ENCODE measurements around the gene NLN.

NLN gene

DNA sequence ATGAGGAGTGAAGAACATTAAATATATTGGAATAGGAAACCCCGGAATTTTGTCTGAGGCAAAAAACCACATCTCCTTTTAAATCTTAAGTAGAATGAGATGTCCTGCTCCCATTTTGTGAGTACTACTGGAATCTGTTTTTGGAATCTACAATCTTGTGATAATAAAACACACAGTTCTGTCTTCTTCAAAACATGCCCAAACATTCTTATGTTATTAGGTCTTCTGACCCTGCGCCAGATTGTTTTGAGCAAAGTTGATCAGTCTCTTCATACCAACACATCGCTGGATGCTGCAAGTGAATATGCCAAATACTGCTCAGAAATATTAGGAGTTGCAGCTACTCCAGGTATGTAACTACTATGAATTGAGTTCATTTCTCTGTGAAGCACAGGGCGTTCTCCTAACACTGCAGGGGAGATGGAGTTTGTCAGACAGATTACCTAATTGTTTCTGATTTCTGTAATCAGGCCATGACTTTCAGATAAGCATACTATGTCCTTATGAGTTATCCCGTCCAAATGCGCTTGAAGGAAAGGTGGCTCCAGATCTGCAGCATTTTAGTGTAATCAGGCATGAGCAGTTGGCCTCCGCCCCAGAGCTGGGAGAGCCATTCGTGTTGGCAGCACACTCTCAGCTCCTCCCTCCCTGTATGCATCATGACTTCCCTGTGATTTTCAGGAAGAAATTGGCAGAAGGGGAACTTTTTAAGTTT lies 88.0 kb downstream of the NLN start:
- H3K9ac ChIP-seq (ENCODE audit: low read depth, low read length) = no peak overlapping the region
- H3K27ac ChIP-seq (ENCODE audit: low read length) = no peak overlapping the region
- no peaks in the 10 kb centered on the region for H3K4me1 ChIP-seq (ENCODE audit: insufficient read depth, low read length)
- H3K27me3 ChIP-seq (ENCODE audit: insufficient read depth, low read length, poor library complexity) = no peaks in the 10 kb centered on the region
- H3K36me3 ChIP-seq (ENCODE audit: insufficient read depth, low read length) = peaks cover 38% of the 10 kb centered on the region; the same call in 1 of the 2 replicates
- ATAC-seq (ENCODE audit: insufficient read depth, low read depth) (no peak), DNase-seq (no peak)
- H3K79me2 ChIP-seq (ENCODE audit: insufficient read depth, low read length) = no peaks in the 10 kb centered on the region
- no peaks in the 10 kb centered on the region for H3K9me3 ChIP-seq (ENCODE audit: insufficient read depth, low read length, severe bottlenecking)
- TF ChIP-seq EZH2 (IDR thresholded peaks at IDR 0.05; ENCODE audit: borderline replicate concordance, low read depth, low read length, severe bottlenecking) (no peak), CTCF (IDR thresholded peaks at IDR 0.05; ENCODE audit: borderline replicate concordance, extremely low read depth, low read length, poor library complexity, severe bottlenecking) (no peak)
- no peak overlapping the region for H3K4me2 ChIP-seq (ENCODE audit: insufficient read depth, low read length)
- no peak overlapping the region for H2AFZ ChIP-seq (ENCODE audit: low read depth, low read length)
- no peak overlapping the region for H3K4me3 ChIP-seq (ENCODE audit: low read depth in 1 of 2, low read length in 2 of 2)
- no peaks in the 10 kb centered on the region for H4K20me1 ChIP-seq (ENCODE audit: insufficient read depth, low read length)

- ATAC-seq (ENCODE audit: insufficient read depth, low read depth) (no peak), DNase-seq (no peak)
- no peak overlapping the region for H2AFZ ChIP-seq (ENCODE audit: low read depth, low read length)
- no peaks in the 10 kb centered on the region for H3K79me2 ChIP-seq (ENCODE audit: insufficient read depth, low read length)
- no peaks in the 10 kb centered on the region for H4K20me1 ChIP-seq (ENCODE audit: insufficient read depth, low read length)
- H3K9me3 ChIP-seq (ENCODE audit: insufficient read depth, low read length, severe bottlenecking) = no peaks in the 10 kb centered on the region
- H3K27ac ChIP-seq (ENCODE audit: low read length) = no peak overlapping the region
- no peak overlapping the region for H3K4me2 ChIP-seq (ENCODE audit: insufficient read depth, low read length)
- no peak overlapping the region for H3K4me3 ChIP-seq (ENCODE audit: low read depth in 1 of 2, low read length in 2 of 2)
- no peak overlapping the region for H3K9ac ChIP-seq (ENCODE audit: low read depth, low read length)
- H3K4me1 ChIP-seq (ENCODE audit: insufficient read depth, low read length) = no peaks in the 10 kb centered on the region
- peaks cover 43% of the 10 kb centered on the region; the same call in 1 of the 2 replicates for H3K36me3 ChIP-seq (ENCODE audit: insufficient read depth, low read length)
- H3K27me3 ChIP-seq (ENCODE audit: insufficient read depth, low read length, poor library complexity) = no peaks in the 10 kb centered on the region
- TF ChIP-seq CTCF (IDR thresholded peaks at IDR 0.05; ENCODE audit: borderline replicate concordance, extremely low read depth, low read length, poor library complexity, severe bottlenecking) (no peak), EZH2 (IDR thresholded peaks at IDR 0.05; ENCODE audit: borderline replicate concordance, low read depth, low read length, severe bottlenecking) (no peak)
Measured at GRCh38 chr5:65811004-65811403, 89.0 kb downstream of the NLN start.

DNA sequence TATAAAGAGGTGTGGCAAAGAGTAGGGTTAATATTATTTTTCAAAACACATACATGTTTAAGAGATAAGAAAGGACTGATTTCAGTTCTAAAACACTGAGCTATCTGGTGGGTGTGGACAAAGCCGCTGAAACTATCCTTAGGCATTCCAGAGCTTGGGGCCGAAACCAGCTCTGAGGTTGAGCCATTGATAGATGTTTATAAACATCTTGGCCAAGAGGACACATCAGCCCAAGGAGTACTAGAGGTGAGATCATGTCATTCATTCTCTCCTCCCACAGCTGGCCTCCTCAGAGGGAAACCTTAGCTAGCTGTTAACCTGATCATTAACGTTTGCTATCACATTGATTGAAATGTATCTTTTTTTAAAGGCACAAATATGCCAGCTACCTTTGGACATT lies 89.9 kb downstream of the NLN start:
- Histone ChIP-seq H2AFZ (ENCODE audit: low read depth, low read length) (no peak overlapping the region), H4K20me1 (ENCODE audit: insufficient read depth, low read length) (no peaks in the 10 kb centered on the region), H3K4me2 (ENCODE audit: insufficient read depth, low read length) (no peak overlapping the region), H3K4me3 (ENCODE audit: low read depth in 1 of 2, low read length in 2 of 2) (no peak overlapping the region), H3K36me3 (ENCODE audit: insufficient read depth, low read length) (peaks cover 43% of the 10 kb centered on the region; the same call in 1 of the 2 replicates), H3K79me2 (ENCODE audit: insufficient read depth, low read length) (no peaks in the 10 kb centered on the region), H3K27me3 (ENCODE audit: insufficient read depth, low read length, poor library complexity) (no peaks in the 10 kb centered on the region), H3K9me3 (ENCODE audit: insufficient read depth, low read length, severe bottlenecking) (no peaks in the 10 kb centered on the region), H3K9ac (ENCODE audit: low read depth, low read length) (no peak overlapping the region), H3K4me1 (ENCODE audit: insufficient read depth, low read length) (no peaks in the 10 kb centered on the region), H3K27ac (ENCODE audit: low read length) (no peak overlapping the region)
- DNase-seq = no peak
- ATAC-seq (ENCODE audit: insufficient read depth, low read depth) = no peak
- no peak for TF ChIP-seq EZH2 (IDR thresholded peaks at IDR 0.05; ENCODE audit: borderline replicate concordance, low read depth, low read length, severe bottlenecking)
- TF ChIP-seq CTCF (IDR thresholded peaks at IDR 0.05; ENCODE audit: borderline replicate concordance, extremely low read depth, low read length, poor library complexity, severe bottlenecking) = no peak

All from DND-41 (cell line).